ENCODE measurements around the gene CDHR1. TPM values are rescaled to one million over a fixed set of nuclear protein-coding genes. Genes with fewer than 3 reads are reported as not detected.

The CDHR1 gene
- total and polyA plus RNA-seq, 10 of the 15 experiments (the other 5 are each of a cell fraction or from before 2014, with no cell fraction given) = 0.17 to 3.0 (median 0.34) TPM

GRCh38 chr10:84204610-84205009 lies 10.3 kb downstream of the CDHR1 start:
- no peak for DNase-seq (ENCODE audit: low read depth, low spot score)
- H3K27me3 ChIP-seq (replicated peaks in 1 of 2; ENCODE audit: control insufficient read depth in 2 of 2, insufficient read depth in 2 of 2, low read length in 1 of 2) = peaks cover 0 to 7% of the 10 kb centered on the region in 2 experiments
- no peak for TF ChIP-seq BACH1 (IDR thresholded peaks at IDR 0.05; ENCODE audit: borderline replicate concordance)
- no peak for TF ChIP-seq ZNF207 (IDR thresholded peaks at IDR 0.05; ENCODE audit: borderline replicate concordance)
- no peak for TF ChIP-seq POU2F2 (IDR thresholded peaks at IDR 0.05; ENCODE audit: borderline replicate concordance, low read depth, low read length)
- no peak for TF ChIP-seq BCL11A (IDR thresholded peaks at IDR 0.05; ENCODE audit: low read depth, low read length)
- no peak for TF ChIP-seq POLR2A (IDR thresholded peaks at IDR 0.05; ENCODE audit: low read depth, low read length)
- CTCF ChIA-PET = interaction anchor here (0.8 to 28.3 kb wide), 16 partner anchors 10 to 178 kb away, joined by 3 to 788 read pairs (median 4); partner anchors contain the start of genes CDHR1, GHITM and GPR15LG
- BruUV-seq (replicated peaks) = no TSS peak
- H3K9ac ChIP-seq (ENCODE audit: control insufficient read depth, insufficient read depth, low read length) = no peak overlapping the region
- POLR2A ChIA-PET = interaction anchor here (1.0 to 1.1 kb wide), 2 partner anchors 56 to 58 kb away, joined by 3 read pairs; no protein-coding TSS in a partner anchor
- H3K9me3 ChIP-seq (replicated peaks; ENCODE audit: control insufficient read depth, insufficient read depth, low read length) = no peaks in the 10 kb centered on the region
- no peak overlapping the region for H2AFZ ChIP-seq (ENCODE audit: control insufficient read depth, low read depth, low read length)
- no peaks in the 10 kb centered on the region for H3K36me3 ChIP-seq (ENCODE audit: control insufficient read depth in 2 of 2, insufficient read depth in 2 of 2, low read length in 1 of 2)
- in situ Hi-C loops (cut with MboI) (loop anchor here (10.0 kb wide), 1 partner anchor 60 kb away; no protein-coding TSS in a partner anchor), intact Hi-C loops (cut with micrococcal nuclease; ENCODE audit: unreplicated experiment) (loop anchor here (1.0 to 5.0 kb wide), 4 partner anchors 44 to 317 kb away; no protein-coding TSS in a partner anchor)
- H4K20me1 ChIP-seq (ENCODE audit: control insufficient read depth, insufficient read depth) = no peaks in the 10 kb centered on the region
- no peak overlapping the region for H3K4me3 ChIP-seq
- FAIRE-seq = no peak
- H3K4me1 ChIP-seq (ENCODE audit: control insufficient read depth, insufficient read depth, low read length) = no peaks in the 10 kb centered on the region
- ATAC-seq = no peak
- H3K79me2 ChIP-seq (ENCODE audit: control insufficient read depth, insufficient read depth, low read length) = no peaks in the 10 kb centered on the region
- RAD21 ChIA-PET (ENCODE audit: unreplicated experiment) = interaction anchor here (0.8 to 2.4 kb wide), 8 partner anchors 9 to 65 kb away, joined by 3 to 18 read pairs (median 7); partner anchors contain the start of gene GHITM
- H3K4me2 ChIP-seq (ENCODE audit: control insufficient read depth, insufficient read depth) = no peak overlapping the region
- 64% methylated on average over 4 of the region's 4 CpGs for WGBS (ENCODE audit: insufficient coverage, insufficient replicate concordance, low lambda C conversion rate, missing lambda C conversion rate)
- SMC1A ChIA-PET (ENCODE audit: uncharacterized antibody, unreplicated experiment) = interaction anchor here (1.2 to 15.0 kb wide), 10 partner anchors 10 to 63 kb away, joined by 3 to 155 read pairs (median 7); partner anchors contain the start of gene GPR15LG
- H3K27ac ChIP-seq (ENCODE audit: control insufficient read depth, insufficient read depth) = no peak overlapping the region
